Fibroblast of lung (primary cell): ENCODE results near the gene CFAP45.

Source experiments
- CTCF ChIP-seq, 2 donors: IDR thresholded peaks in 1 of 2; conservative IDR thresholded peaks in 1 of 2; 1 replicate in 1 of 2; 2 replicates in 1 of 2; pipeline ENCODE4 v1.5.1; 2011 to 2012; ENCODE audit warnings: low read length in 2 of 2, control low read depth in 1 of 2, inconsistent platforms in 1 of 2, low read depth in 1 of 2, mild to moderate bottlenecking in 1 of 2
- EZH2 ChIP-seq: IDR thresholded peaks from 2 replicates; pipeline ENCODE4 v1.5.1; 2012; ENCODE audit warnings: low read length, control low read depth, mild to moderate bottlenecking; ENCODE audit errors: missing control alignments

- TF ChIP-seq CTCF (conservative IDR thresholded peaks at IDR 0.05 in 1 of 2, IDR thresholded peaks at IDR 0.05 in 1 of 2; ENCODE audit: low read depth in 1 of 2, low read length in 2 of 2) (no peak), EZH2 (no peak)
These were observed 76.6 kb downstream of the CFAP45 start for GRCh38 chr1:159823406-159823805.
